Measurements from ENCODE around the gene GRAMD1A.

GRAMD1A gene

DNA sequence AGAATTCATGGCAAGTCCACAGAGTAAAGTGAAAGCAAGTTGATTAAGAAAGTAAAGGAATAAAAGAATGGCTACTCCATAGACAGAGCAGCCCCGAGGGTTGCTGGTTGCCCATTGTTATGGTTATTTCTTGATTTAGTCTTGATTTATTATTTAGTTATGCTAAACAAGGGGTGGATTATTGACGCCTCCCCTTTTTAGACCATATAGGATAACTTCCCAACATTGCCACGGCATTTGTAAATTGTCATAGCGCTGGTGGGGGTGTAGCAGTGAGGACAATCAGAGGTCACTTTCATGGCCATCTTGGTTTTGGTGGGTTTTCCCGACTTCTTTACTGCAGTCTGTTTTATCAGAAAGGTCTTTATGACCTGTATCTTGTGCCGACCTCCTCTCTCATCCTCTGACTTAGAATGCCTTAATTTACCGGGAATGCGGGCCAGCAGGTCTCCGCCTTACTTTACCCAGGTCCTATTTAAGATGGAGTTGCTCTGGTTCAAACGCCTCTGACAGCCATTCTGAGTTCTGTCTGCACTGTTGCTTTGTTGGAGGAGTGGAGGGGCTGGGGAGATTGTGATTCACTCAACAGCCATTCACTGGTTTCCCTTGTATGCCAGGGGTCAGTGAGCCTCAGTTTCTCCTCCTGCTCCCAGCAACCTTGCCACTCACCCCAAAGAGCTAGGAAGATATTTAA, 69.0 kb downstream of the GRAMD1A start:
- WGBS, 2 donors (ENCODE audit: extremely low coverage in 2 of 2, insufficient read length in 2 of 2, insufficient replicate concordance in 1 of 2): no CpG with 5 or more reads among the region's 10 CpGs
- H3K4ac ChIP-seq (ENCODE audit: low read length): no peak overlapping the region
- no peak overlapping the region for H4K8ac ChIP-seq (ENCODE audit: low read depth, low read length)
- no peak overlapping the region for H4K91ac ChIP-seq (ENCODE audit: low read depth, low read length, poor library complexity)
- no peak overlapping the region for H3K18ac ChIP-seq (ENCODE audit: low read length)
- H2BK12ac ChIP-seq (ENCODE audit: low read length): no peak overlapping the region
- no peak overlapping the region for H3K27ac ChIP-seq (replicated peaks; ENCODE audit: low read length)
- H3K4me3 ChIP-seq (ENCODE audit: low read length in 2 of 2): no peak overlapping the region
- H3K9me3 ChIP-seq (replicated peaks in 1 of 2; ENCODE audit: control insufficient read depth in 2 of 2, insufficient read depth in 1 of 2, low read depth in 1 of 2, low read length in 2 of 2): peaks cover 0 to 3% of the 10 kb centered on the region in 2 donors
- peaks cover 0 to 8% of the 10 kb centered on the region in 2 donors for H3K4me1 ChIP-seq (ENCODE audit: control insufficient read depth in 2 of 2, insufficient read depth in 1 of 2, low read depth in 1 of 2, low read length in 2 of 2)
- H3K79me1 ChIP-seq (ENCODE audit: low read depth, low read length): no peaks in the 10 kb centered on the region
- H2AFZ ChIP-seq (ENCODE audit: low read length): no peak overlapping the region
- no peaks in the 10 kb centered on the region for H3K27me3 ChIP-seq (ENCODE audit: control insufficient read depth in 3 of 3, insufficient read depth in 3 of 3, low read depth in 1 of 3, low read length in 3 of 3)
- H3K9ac ChIP-seq (ENCODE audit: low read depth, low read length, poor library complexity): no peak overlapping the region
- H3K4me2 ChIP-seq (ENCODE audit: insufficient read depth, low read length, poor library complexity, severe bottlenecking): no peak overlapping the region
- H2AK5ac ChIP-seq (ENCODE audit: low read depth, low read length): no peak overlapping the region
- no peak overlapping the region for H3K23ac ChIP-seq (ENCODE audit: low read depth, low read length, poor library complexity)
- H2BK120ac ChIP-seq (ENCODE audit: low read depth, low read length): no peak overlapping the region
- no peak overlapping the region for H2BK5ac ChIP-seq (ENCODE audit: low read length)
- H2BK15ac ChIP-seq (ENCODE audit: low read length): no peak overlapping the region
- DNase-seq (ENCODE audit: low spot score): no peak
- no peaks in the 10 kb centered on the region for H3K36me3 ChIP-seq (replicated peaks in 1 of 2; ENCODE audit: control insufficient read depth in 2 of 2, insufficient read depth in 2 of 2, low read length in 2 of 2)
- H3K14ac ChIP-seq (ENCODE audit: low read length): no peak overlapping the region

GRCh38 chr19:35069696-35070095, 69.6 kb downstream of the GRAMD1A start:
- Histone ChIP-seq H3K36me3 (replicated peaks in 1 of 2; ENCODE audit: control insufficient read depth in 2 of 2, insufficient read depth in 2 of 2, low read length in 2 of 2) (no peaks in the 10 kb centered on the region), H2BK15ac (ENCODE audit: low read length) (no peak overlapping the region), H3K9me3 (replicated peaks in 1 of 2; ENCODE audit: control insufficient read depth in 2 of 2, insufficient read depth in 1 of 2, low read depth in 1 of 2, low read length in 2 of 2) (peaks cover 0 to 3% of the 10 kb centered on the region in 2 donors), H3K79me1 (ENCODE audit: low read depth, low read length) (no peaks in the 10 kb centered on the region), H4K91ac (ENCODE audit: low read depth, low read length, poor library complexity) (no peak overlapping the region), H2AFZ (ENCODE audit: low read length) (no peak overlapping the region), H2BK120ac (ENCODE audit: low read depth, low read length) (no peak overlapping the region), H2BK5ac (ENCODE audit: low read length) (no peak overlapping the region), H3K9ac (ENCODE audit: low read depth, low read length, poor library complexity) (no peak overlapping the region), H3K23ac (ENCODE audit: low read depth, low read length, poor library complexity) (no peak overlapping the region), H3K18ac (ENCODE audit: low read length) (no peak overlapping the region), H3K4me1 (ENCODE audit: control insufficient read depth in 2 of 2, insufficient read depth in 1 of 2, low read depth in 1 of 2, low read length in 2 of 2) (peaks cover 0 to 8% of the 10 kb centered on the region in 2 donors), H2AK5ac (ENCODE audit: low read depth, low read length) (no peak overlapping the region), H3K27ac (replicated peaks; ENCODE audit: low read length) (no peak overlapping the region), H4K8ac (ENCODE audit: low read depth, low read length) (no peak overlapping the region), H2BK12ac (ENCODE audit: low read length) (no peak overlapping the region), H3K4me3 (ENCODE audit: low read length in 2 of 2) (no peak overlapping the region), H3K14ac (ENCODE audit: low read length) (no peak overlapping the region), H3K4ac (ENCODE audit: low read length) (no peak overlapping the region), H3K27me3 (ENCODE audit: control insufficient read depth in 3 of 3, insufficient read depth in 3 of 3, low read depth in 1 of 3, low read length in 3 of 3) (no peaks in the 10 kb centered on the region), H3K4me2 (ENCODE audit: insufficient read depth, low read length, poor library complexity, severe bottlenecking) (no peak overlapping the region)
- WGBS, 2 donors (ENCODE audit: extremely low coverage in 2 of 2, insufficient read length in 2 of 2, insufficient replicate concordance in 1 of 2): no CpG with 5 or more reads among the region's 1 CpG
- DNase-seq (ENCODE audit: low spot score): no peak

DNA sequence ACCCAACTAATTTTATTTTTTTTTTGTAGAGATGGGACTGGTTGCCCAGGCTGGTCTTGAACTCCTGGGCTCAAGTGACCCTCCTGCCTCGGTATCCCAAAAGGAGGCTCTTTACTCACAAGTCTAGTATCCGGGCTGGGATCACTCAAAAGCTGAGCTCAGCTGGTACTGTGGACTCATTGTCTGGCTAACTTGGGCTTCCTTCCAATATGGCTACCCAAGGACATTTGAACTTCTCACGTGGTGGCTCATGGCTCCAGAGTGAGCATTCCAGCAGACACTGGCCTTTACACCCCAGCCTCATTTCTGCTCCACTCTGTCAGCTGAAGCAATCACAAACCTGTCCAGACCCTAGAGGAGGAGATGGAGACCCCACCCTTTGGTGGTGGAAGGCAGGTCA, 70.3 kb downstream of the GRAMD1A start:
- Histone ChIP-seq H3K4me2 (ENCODE audit: insufficient read depth, low read length, poor library complexity, severe bottlenecking) (no peak overlapping the region), H3K23ac (ENCODE audit: low read depth, low read length, poor library complexity) (no peak overlapping the region), H3K36me3 (replicated peaks in 1 of 2; ENCODE audit: control insufficient read depth in 2 of 2, insufficient read depth in 2 of 2, low read length in 2 of 2) (no peaks in the 10 kb centered on the region), H3K27me3 (ENCODE audit: control insufficient read depth in 3 of 3, insufficient read depth in 3 of 3, low read depth in 1 of 3, low read length in 3 of 3) (no peaks in the 10 kb centered on the region), H3K27ac (replicated peaks; ENCODE audit: low read length) (no peak overlapping the region), H3K14ac (ENCODE audit: low read length) (no peak overlapping the region), H2BK5ac (ENCODE audit: low read length) (no peak overlapping the region), H3K18ac (ENCODE audit: low read length) (no peak overlapping the region), H3K9ac (ENCODE audit: low read depth, low read length, poor library complexity) (no peak overlapping the region), H3K9me3 (replicated peaks in 1 of 2; ENCODE audit: control insufficient read depth in 2 of 2, insufficient read depth in 1 of 2, low read depth in 1 of 2, low read length in 2 of 2) (peaks cover 0 to 3% of the 10 kb centered on the region in 2 donors), H3K4me1 (ENCODE audit: control insufficient read depth in 2 of 2, insufficient read depth in 1 of 2, low read depth in 1 of 2, low read length in 2 of 2) (peaks cover 0 to 8% of the 10 kb centered on the region in 2 donors), H3K4ac (ENCODE audit: low read length) (no peak overlapping the region), H2AK5ac (ENCODE audit: low read depth, low read length) (no peak overlapping the region), H3K79me1 (ENCODE audit: low read depth, low read length) (no peaks in the 10 kb centered on the region), H2AFZ (ENCODE audit: low read length) (no peak overlapping the region), H2BK12ac (ENCODE audit: low read length) (no peak overlapping the region), H3K4me3 (ENCODE audit: low read length in 2 of 2) (no peak overlapping the region), H2BK120ac (ENCODE audit: low read depth, low read length) (no peak overlapping the region), H4K91ac (ENCODE audit: low read depth, low read length, poor library complexity) (no peak overlapping the region), H4K8ac (ENCODE audit: low read depth, low read length) (no peak overlapping the region), H2BK15ac (ENCODE audit: low read length) (no peak overlapping the region)
- no peak for DNase-seq (ENCODE audit: low spot score)
- no CpG with 5 or more reads among the region's 3 CpGs for WGBS, 2 donors (ENCODE audit: extremely low coverage in 2 of 2, insufficient read length in 2 of 2, insufficient replicate concordance in 1 of 2)

DNA sequence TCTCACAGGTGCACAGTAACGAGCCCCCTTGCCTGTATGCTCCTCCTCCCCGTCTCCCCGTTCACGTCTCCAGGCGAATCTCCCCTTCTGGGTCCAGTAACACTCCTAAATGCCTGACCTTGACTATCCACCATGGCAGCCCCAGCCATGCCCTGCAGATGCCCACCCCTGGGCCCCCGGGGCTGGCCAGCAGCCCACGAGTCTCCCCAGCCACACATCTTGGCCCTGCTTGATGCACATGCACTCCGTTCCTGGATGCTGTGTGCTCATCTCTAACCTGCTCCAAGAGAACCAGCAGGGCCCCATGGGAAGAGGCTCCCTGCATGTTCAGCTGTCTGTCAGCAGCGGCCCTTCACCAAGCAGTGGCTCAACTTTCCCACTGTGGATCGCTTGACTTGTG, 73.4 kb downstream of the GRAMD1A start:
- no peak overlapping the region for H3K14ac ChIP-seq (ENCODE audit: low read length)
- H3K27me3 ChIP-seq (ENCODE audit: control insufficient read depth in 3 of 3, insufficient read depth in 3 of 3, low read depth in 1 of 3, low read length in 3 of 3): peaks cover 0 to 3% (median 0%) of the 10 kb centered on the region in 3 experiments
- no peak overlapping the region for H4K91ac ChIP-seq (ENCODE audit: low read depth, low read length, poor library complexity)
- no peak overlapping the region for H3K4ac ChIP-seq (ENCODE audit: low read length)
- no peaks in the 10 kb centered on the region for H3K36me3 ChIP-seq (replicated peaks in 1 of 2; ENCODE audit: control insufficient read depth in 2 of 2, insufficient read depth in 2 of 2, low read length in 2 of 2)
- peaks cover 0 to 3% of the 10 kb centered on the region in 2 donors for H3K4me1 ChIP-seq (ENCODE audit: control insufficient read depth in 2 of 2, insufficient read depth in 1 of 2, low read depth in 1 of 2, low read length in 2 of 2)
- no peak overlapping the region for H2BK120ac ChIP-seq (ENCODE audit: low read depth, low read length)
- H4K8ac ChIP-seq (ENCODE audit: low read depth, low read length): peak overlapping the region; percentile 9
- H3K9me3 ChIP-seq (replicated peaks in 1 of 2; ENCODE audit: control insufficient read depth in 2 of 2, insufficient read depth in 1 of 2, low read depth in 1 of 2, low read length in 2 of 2): peaks cover 0 to 3% of the 10 kb centered on the region in 2 donors
- no peak overlapping the region for H3K9ac ChIP-seq (ENCODE audit: low read depth, low read length, poor library complexity)
- no peak overlapping the region for H2BK12ac ChIP-seq (ENCODE audit: low read length)
- H3K23ac ChIP-seq (ENCODE audit: low read depth, low read length, poor library complexity): no peak overlapping the region
- no peak overlapping the region for H3K18ac ChIP-seq (ENCODE audit: low read length)
- H2AK5ac ChIP-seq (ENCODE audit: low read depth, low read length): peak overlapping the region; percentile 15
- DNase-seq (ENCODE audit: low spot score): no peak
- no peak overlapping the region for H3K4me3 ChIP-seq (ENCODE audit: low read length in 2 of 2)
- H2BK5ac ChIP-seq (ENCODE audit: low read length): no peak overlapping the region
- no CpG with 5 or more reads among the region's 10 CpGs for WGBS, 2 donors (ENCODE audit: extremely low coverage in 2 of 2, insufficient read length in 2 of 2, insufficient replicate concordance in 1 of 2)
- H2AFZ ChIP-seq (ENCODE audit: low read length): no peak overlapping the region
- no peak overlapping the region for H3K4me2 ChIP-seq (ENCODE audit: insufficient read depth, low read length, poor library complexity, severe bottlenecking)
- H3K27ac ChIP-seq (replicated peaks; ENCODE audit: low read length): no peak overlapping the region
- H2BK15ac ChIP-seq (ENCODE audit: low read length): peak overlapping the region; percentile 14
- H3K79me1 ChIP-seq (ENCODE audit: low read depth, low read length): no peaks in the 10 kb centered on the region

Data from neuronal stem cell (in vitro differentiated cells).